GM19324 (cell line): ENCODE measurements around the gene DNAI1.
"Not testable (repeated sequence)": the region's sequence is repeated elsewhere in the genome, so short reads cannot be mapped to it uniquely, and the experiment has no call there.

Experiments used
- ATAC-seq: cut with Tn5 transposase; IDR thresholded peaks from one replicate; pipeline ENCODE4 v1.9.1; 2021; ENCODE audit warnings: mild to moderate bottlenecking, moderate library complexity; ENCODE audit not compliant: unreplicated experiment, low FRiP score

DNAI1 gene

GRCh38 chr9:34446951-34447350 lies 11.7 kb upstream of the DNAI1 start:
- no peak for ATAC-seq

DNA sequence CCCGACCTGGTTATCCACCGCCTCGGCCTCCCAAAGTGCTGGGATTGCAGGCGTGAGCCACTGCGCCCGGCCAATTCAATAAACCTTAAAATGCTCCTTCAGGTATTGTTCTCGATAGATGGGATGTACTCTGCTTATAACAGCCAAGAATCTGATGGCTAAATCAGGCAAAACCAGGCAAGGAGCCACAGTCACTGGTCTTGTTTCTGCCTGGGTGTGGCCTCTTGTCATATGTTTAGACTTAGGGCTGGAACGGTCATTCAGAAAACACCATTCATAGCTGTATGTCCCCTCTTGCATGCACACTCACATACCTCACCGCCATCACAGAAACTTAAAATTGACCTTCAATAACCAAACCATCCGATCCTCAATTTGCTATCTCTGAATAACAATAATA lies 8.0 kb upstream of the DNAI1 start:
- ATAC-seq = no peak

DNA sequence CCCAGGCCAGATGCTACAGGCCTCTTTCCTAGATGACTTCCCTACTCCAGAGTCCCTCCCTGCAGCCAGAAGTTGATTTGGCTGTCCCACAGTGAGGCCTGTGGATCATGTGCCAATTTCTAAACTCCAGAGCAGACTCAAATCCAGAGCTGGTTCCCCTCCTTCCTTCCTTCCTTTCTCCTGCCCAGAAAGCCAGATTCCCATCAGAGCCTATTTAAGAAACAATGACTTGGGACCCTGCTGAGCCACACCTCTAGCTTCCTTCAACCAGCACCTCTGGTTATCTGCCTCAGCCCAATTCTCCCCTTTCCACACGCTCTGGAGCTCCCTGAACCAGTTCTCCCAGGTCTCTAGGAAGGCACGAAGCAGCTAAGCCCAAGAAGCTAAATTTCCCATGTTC lies 7.5 kb upstream of the DNAI1 start:
- ATAC-seq = no peak

GRCh38 chr9:34451545-34451944 lies 7.1 kb upstream of the DNAI1 start:
- ATAC-seq = no peak

GRCh38 chr9:34452568-34452967 lies 6.0 kb upstream of the DNAI1 start:
- no peak for ATAC-seq

- no peak for ATAC-seq
Observed at GRCh38 chr9:34454571-34455065, 4.0 kb upstream of the DNAI1 start.

DNA sequence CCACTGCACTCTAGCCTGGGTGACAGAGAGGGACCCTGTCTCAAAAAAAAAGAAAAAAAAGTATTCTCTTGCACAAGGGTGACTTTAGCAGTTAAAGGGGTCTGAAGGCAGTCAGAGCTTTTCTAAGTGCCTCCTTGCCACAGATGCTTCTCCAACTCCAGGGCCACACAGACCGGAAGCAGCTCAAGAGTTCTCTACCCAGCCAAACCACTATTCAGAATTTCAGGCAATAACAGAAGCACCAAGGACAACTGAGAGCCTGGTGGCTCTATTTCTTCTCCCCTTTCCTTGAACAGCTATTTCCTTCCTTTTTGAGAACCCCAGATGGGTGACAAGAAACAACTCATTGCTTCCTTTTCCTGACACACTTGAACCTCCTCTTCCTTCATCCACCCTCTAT lies 2.5 kb upstream of the DNAI1 start:
- no peak for ATAC-seq

DNA sequence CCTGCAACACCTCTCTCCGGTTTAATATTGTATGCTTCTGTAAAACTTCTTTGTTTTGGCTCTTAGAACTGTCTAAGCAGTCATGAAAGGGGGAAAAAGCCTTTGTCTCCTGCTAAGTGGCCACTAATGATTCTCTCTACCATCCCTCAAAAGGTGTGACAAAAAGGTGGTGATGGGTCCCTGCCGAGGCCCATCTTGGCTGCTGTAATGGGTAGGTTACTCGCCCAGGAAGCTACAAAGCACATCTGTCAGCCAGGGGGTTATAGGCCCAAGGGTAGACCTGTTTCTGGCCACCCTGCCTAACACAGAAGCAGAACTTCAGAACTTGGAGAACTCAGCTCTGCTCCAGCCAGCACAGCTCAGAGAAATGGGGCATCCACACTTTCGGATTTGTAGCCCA lies 1.9 kb upstream of the DNAI1 start:
- ATAC-seq = no peak

DNA sequence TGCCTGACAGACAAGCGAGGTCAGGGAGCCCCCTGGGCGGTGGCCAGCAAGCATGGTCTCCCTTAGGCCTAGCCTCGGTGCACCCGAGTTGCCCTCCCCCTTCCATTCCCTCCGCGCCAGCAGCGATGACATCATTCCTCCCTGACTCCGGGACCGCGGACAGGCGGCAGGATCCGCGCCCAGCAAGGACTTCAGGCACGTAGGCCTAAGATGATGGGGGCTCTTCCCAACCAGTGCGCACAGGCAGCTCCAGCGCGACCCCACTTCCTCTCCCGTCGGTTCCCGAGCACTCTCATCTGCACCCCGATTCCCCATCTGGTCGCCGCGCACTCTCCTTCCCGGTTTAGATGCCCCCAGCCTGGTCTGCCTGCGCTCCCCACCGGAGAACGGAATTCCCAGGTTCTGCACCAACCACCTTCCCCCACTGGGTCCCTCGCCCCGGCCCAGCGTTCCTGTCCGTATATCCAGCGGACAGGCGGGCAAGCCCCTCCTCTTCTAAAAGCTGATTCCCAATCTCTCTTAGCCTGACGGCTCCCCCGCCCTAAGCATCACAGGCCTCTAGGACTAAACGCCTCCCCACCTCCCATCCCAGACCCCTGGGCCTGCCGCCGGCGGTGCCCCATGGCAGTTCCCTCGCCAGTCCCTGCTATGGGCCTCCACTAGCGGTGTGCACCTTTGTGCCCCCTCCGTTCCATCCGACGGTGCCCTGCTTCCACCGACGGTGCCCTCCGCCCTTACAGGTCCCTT lies 1.2 kb upstream of the DNAI1 start:
- ATAC-seq = no peak

DNA sequence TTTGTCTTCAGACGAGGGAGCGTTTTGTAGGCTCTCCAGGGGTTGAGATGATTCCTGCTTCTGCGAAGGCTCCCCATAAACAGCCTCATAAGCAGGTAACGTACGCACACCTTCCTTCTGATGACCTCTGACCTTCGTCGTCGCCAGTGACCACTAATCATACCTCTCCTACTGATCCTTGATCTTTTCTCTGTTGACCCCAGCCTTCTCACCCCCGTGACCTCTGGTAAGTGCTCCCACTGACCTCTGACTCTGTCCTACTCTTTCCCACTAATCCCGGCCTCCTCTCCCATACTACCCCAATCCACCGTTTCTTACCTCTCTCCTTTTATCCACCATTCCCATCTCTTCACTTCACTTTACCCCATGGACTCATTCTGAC lies 345 bp downstream of the DNAI1 start:
- no peak for ATAC-seq

- no peak for ATAC-seq
Observed at GRCh38 chr9:34459356-34459755, 751 bp downstream of the DNAI1 start.

DNA sequence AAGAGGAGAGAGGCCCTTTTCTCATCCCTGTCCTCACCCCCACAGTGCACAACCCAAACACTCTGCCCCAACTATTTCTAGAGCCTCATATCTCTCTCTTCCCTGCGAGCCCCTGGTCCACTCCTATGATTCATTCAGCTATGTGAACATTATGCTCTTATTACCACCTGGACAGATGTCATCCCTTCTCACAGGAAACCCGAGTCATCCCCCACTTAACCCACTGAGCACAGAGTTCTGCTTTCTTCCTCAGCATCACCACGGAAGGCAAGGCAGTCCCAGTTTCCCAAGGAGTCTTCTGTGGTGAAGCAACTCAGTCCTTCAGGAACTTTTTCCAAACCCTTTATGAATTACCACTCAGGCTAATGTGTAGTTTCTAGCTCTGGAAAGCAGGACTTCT lies 1.3 kb downstream of the DNAI1 start:
- no peak for ATAC-seq

DNA sequence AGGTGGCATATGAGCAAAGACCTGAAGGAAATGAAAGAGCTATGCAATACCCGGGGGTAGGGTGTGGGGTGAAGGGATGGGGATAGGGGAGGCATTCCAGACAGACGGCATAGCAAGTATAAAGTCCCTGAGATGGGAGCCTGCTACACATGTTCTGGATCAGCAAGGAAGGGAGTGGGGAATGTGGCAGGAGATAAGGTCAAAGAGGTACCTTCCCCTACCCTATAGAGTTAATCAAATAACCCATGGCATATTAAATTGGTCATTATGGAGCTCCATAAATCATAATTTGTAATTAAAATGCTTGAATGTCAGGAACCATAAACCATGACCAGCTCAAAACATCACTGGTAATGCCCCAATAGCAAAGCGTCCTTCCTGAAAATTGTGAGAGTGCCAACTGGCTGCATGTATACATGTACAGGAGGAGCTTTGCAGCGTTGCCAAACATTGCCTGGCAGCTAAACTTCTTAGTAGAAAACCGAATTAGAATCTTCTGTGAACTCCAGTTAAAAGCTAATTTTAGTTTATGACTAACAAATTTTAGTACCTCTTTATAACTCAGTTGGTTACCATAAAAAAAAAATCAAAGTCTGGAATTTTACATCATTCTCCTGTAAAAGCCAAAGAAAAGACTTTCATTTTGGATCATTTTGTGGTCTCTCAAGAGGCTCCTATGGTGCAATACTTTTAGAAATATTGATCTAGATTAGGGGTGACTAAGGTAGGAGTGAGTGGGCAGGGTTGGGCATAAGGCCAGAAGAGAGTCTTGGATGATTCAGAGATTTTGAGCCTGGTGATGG lies 4.7 kb downstream of the DNAI1 start:
- no peak for ATAC-seq

DNA sequence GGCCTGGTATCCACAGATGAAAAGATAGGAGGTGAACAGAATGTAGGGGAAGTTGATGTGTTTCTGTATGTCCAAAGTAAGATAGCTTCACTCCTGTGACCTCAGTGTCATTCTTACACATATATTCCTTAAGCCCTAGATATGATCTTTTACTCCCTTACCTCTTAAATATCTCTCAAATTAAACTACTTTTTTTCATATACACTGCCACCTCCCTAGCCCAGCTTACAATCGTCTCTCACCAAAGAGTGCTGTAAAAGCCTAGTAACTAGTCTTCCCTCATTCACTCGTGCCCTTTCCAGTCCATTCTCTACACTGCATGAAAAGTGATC lies 5.3 kb downstream of the DNAI1 start:
- ATAC-seq = no peak

GRCh38 chr9:34464571-34464970 lies 6.0 kb downstream of the DNAI1 start:
- ATAC-seq = no peak

- no peak for ATAC-seq
Observed at GRCh38 chr9:34465468-34465867, 6.9 kb downstream of the DNAI1 start.

- ATAC-seq = no peak
Observed at GRCh38 chr9:34475097-34475496, 16.5 kb downstream of the DNAI1 start.

DNA sequence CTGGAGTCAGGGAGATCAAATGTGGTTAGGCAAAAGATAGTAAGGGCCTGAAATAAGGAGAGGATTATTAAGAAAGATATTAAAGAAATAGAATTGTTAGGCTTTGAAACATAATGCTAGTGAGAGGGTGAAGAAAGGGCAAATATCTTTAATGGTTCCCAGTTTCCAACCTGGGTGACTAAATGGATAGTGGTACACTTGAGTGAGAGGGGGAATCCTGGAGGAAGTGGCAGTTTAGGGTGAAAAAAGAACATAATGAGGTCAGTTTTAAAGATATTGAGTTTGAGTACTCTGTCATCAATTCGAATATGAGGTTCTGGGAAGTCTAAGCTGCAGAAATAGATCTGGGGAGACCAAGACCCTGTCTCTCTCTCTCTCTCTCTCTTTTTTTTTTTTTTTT lies 18.9 kb downstream of the DNAI1 start:
- ATAC-seq = no peak

DNA sequence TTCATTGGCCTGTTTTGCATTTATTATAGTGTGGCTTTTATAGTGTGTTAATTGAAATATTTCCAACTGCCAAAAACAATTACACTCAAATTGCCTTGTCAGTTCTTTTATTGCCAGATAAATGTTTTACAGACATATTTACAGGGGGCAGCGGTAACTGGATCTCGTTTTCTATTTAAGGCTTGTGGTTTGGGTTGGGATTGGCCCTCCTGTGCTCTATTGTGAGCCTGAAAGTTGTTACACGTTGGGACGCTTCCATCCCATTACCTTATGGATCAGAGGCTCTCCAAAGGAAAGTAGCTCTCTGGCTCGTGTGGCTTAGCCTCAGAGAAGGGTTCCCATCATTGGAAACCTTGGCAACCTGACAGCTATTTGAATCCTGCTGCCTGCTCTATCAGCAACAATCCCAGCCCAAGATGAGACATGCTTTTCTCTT lies 20.8 kb downstream of the DNAI1 start:
- no peak for ATAC-seq

DNA sequence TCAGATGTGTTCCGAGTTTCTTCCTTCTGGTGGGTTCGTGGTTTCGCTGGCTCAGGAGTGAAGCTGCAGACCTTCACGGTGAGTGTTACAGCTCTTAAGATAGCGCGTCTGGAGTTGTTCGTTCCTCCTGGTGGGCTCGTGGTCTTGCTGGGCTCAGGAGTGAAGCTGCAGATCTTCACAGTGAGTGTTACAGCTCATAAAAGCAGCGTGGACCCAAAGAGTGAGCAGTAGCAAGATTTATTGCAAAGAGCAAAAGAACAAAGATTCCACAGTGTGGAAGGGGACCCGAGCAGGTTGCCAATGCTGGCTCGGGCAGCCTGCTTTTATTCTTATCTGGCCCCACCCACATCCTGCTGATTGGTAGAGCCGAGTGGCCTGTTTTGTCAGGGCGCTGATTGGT lies 23.0 kb downstream of the DNAI1 start:
- not testable (repeated sequence) for ATAC-seq

- ATAC-seq = not testable (repeated sequence)
Observed at GRCh38 chr9:34482746-34483145, 24.1 kb downstream of the DNAI1 start.

DNA sequence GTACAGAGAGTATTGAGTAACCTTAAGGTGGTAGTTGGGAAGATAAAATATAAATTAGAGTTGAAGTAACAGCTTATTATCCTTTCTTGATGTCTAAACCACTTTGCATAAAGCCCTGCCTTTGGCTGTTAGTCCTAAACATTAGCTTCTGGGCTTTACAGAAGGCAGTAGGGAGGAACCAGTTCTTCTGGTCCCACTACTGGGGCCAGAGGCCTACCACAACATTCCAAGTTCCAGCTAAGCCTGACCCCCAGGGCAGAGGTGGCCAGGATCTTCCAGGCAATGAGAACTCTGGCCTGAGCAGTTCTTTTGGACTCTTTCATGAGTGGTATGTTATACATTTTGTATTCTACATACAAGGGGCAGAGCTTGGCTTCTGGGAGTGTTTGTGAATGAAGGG lies 26.1 kb downstream of the DNAI1 start:
- ATAC-seq = no peak
